DOHH2 (cell line): ENCODE measurements around the gene USP2.
A peak's percentile ranks its signal among the peaks of the same experiment; 100 is the strongest.

ENCODE experiments used
- H3F3A ChIP-seq: fragments of 200-600 bp; sonication (generic), shearing (Covaris generic); 2 replicates; pipeline ENCODE4 v1.6.0; 2016; ENCODE audit warnings: antibody characterized with exemption, mild to moderate bottlenecking; ENCODE audit not compliant: control insufficient read depth, insufficient read depth
- H3K27ac ChIP-seq: fragments of 200-600 bp; sonication (generic); 2 replicates; pipeline ENCODE4 v1.5.1; 2014; ENCODE audit warnings: low read depth, mild to moderate bottlenecking, low read length, moderate library complexity
- H3K27me3 ChIP-seq: fragments of 200-600 bp; sonication (generic); 2 replicates; pipeline ENCODE4 v1.6.1; 2014; ENCODE audit warnings: mild to moderate bottlenecking, low read length, mixed read lengths; ENCODE audit not compliant: control insufficient read depth
- H3K36me3 ChIP-seq: fragments of 200-600 bp; sonication (generic); 2 replicates; pipeline ENCODE4 v1.6.1; 2014; ENCODE audit warnings: mild to moderate bottlenecking, low read length, moderate library complexity, mixed read lengths; ENCODE audit not compliant: control insufficient read depth
- H3K4me1 ChIP-seq: fragments of 200-600 bp; sonication (generic); 2 replicates; pipeline ENCODE4 v1.6.1; 2014; ENCODE audit warnings: mild to moderate bottlenecking, low read length, mixed read lengths; ENCODE audit not compliant: control insufficient read depth
- H3K4me2 ChIP-seq: fragments of 200-600 bp; sonication (generic); 2 replicates; pipeline ENCODE4 v1.6.0; 2014; ENCODE audit warnings: mild to moderate bottlenecking, low read length, moderate library complexity
- H3K4me3 ChIP-seq: fragments of 200-600 bp; sonication (generic); 2 replicates; pipeline ENCODE4 v1.5.1; 2014; ENCODE audit warnings: mild to moderate bottlenecking, low read length, mixed read lengths
- H3K79me2 ChIP-seq: fragments of 200-600 bp; sonication (generic); 2 replicates; pipeline ENCODE4 v1.6.1; 2014; ENCODE audit warnings: mild to moderate bottlenecking, low read length, mixed read lengths; ENCODE audit not compliant: control insufficient read depth
- H3K9me2 ChIP-seq: fragments of 200-600 bp; sonication (generic); replicated peaks from 2 replicates; pipeline ENCODE4 v1.6.1; 2014; ENCODE audit warnings: mild to moderate bottlenecking, low read length, mixed read lengths; ENCODE audit not compliant: control insufficient read depth
- H3K9me3 ChIP-seq: fragments of 200-600 bp; sonication (generic); 2 replicates; pipeline ENCODE4 v1.6.1; 2014; ENCODE audit warnings: antibody characterized with exemption, low read length, mixed read lengths; ENCODE audit not compliant: control insufficient read depth, insufficient read depth
- H4K20me1 ChIP-seq: fragments of 200-600 bp; sonication (generic); 2 replicates; pipeline ENCODE4 v1.6.0; 2014; ENCODE audit warnings: low read depth, mild to moderate bottlenecking, antibody characterized with exemption, low read length, moderate library complexity; ENCODE audit not compliant: control insufficient read depth, insufficient read depth
- EZH2phosphoT487 ChIP-seq: fragments of 200-600 bp; sonication (generic); IDR thresholded peaks from 2 replicates; pipeline ENCODE4 v1.6.1; 2017; ENCODE audit warnings: borderline replicate concordance, mild to moderate bottlenecking, antibody characterized with exemption, low read length, moderate library complexity, mixed read lengths
- TF ChIP-seq, protein P1 (sequence below): fragments of 200-600 bp; sonication (generic); IDR thresholded peaks from one replicate; pipeline ENCODE4 v1.5.1; 2014; ENCODE audit warnings: antibody characterized with exemption, mild to moderate bottlenecking, low read depth, low read length; ENCODE audit not compliant: poor library complexity, severe bottlenecking

USP2 gene

DNA sequence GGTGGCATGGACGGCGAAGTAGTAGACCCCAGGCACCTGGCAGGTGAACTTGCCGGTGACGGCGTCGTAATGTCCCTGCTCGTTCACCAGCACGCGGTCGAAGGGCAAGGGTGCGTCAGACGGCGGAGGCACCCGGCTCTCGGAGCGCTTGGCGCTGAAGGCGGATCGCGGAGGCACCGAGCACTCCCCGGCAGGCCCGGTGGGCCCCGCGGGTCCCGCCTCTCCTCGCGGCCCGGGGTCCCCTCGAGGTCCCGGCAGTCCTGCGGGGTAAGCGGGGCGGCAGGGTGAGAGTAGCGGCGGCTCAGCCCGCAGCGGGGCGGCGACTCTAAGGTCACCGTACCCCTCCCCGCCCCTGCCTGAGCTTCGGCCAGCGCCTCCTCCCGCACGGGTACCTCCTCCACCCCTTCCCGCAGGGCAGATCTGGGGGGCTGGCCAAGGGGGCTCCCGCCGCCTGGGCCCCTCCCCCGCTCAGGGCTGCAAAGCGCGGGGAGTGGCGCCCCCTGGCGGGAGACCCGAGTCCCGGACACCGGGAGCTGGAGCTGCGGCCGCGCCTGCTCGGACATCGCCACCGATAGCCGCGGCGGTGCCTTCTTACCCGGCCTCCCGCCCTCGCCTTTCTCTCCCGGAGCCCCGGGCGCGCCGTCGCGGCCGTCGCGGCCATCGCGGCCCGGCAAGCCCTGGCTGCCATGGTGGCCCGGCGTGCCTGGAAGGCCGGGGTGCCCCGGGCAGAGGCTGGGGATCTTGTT lies 41.7 kb downstream of the USP2 start:
- Histone ChIP-seq H3F3A (0 out of 2 replicates have a peak, but pooled peaks cover 3% of the 10 kb centered on the region), H3K4me3 (no peak overlapping the region), H3K79me2 (peaks cover 31% of the 10 kb centered on the region), H3K4me2 (no peak overlapping the region), H3K4me1 (peaks cover 46% of the 10 kb centered on the region), H4K20me1 (0 out of 2 replicates have a peak, but pooled peaks cover 8% of the 10 kb centered on the region), H3K9me2 (no peaks in the 10 kb centered on the region), H3K36me3 (peaks cover 25% of the 10 kb centered on the region), H3K9me3 (no peaks in the 10 kb centered on the region), H3K27ac (no peak overlapping the region), H3K27me3 (peaks cover 31% of the 10 kb centered on the region)
- TF ChIP-seq, protein P1, sequence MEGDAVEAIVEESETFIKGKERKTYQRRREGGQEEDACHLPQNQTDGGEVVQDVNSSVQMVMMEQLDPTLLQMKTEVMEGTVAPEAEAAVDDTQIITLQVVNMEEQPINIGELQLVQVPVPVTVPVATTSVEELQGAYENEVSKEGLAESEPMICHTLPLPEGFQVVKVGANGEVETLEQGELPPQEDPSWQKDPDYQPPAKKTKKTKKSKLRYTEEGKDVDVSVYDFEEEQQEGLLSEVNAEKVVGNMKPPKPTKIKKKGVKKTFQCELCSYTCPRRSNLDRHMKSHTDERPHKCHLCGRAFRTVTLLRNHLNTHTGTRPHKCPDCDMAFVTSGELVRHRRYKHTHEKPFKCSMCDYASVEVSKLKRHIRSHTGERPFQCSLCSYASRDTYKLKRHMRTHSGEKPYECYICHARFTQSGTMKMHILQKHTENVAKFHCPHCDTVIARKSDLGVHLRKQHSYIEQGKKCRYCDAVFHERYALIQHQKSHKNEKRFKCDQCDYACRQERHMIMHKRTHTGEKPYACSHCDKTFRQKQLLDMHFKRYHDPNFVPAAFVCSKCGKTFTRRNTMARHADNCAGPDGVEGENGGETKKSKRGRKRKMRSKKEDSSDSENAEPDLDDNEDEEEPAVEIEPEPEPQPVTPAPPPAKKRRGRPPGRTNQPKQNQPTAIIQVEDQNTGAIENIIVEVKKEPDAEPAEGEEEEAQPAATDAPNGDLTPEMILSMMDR, result peak; percentile 69
- no peak for TF ChIP-seq EZH2phosphoT487

DNA sequence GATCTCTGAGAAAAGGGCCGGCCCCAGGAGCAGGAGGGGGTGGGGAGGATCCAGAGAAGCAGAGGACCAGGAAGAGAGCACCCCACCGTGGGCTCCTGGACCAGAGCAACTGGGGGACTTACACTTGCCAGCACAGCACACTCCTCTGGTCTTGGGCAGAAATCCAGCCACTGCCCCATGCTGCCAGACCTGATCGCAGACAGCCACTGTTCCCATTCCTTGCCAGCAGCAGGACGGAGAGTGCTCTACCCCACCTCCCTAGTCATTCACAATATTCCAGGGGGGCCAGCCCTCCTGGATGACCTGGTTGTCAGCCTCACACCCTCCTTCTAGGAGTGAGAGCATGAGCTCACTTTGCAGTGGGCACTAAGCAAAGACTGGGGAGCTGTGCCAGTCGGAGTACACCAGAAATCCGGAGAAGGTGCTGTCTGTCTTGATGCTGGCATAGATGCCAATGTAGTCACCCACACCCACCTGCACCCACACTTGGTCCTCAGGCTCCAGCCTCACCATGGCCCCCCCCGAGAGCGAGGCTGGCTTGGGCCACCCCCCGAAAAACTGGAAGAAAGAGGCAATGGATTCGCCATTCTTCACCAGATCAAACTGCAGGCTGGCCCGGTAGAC lies 42.4 kb downstream of the USP2 start:
- Histone ChIP-seq H3K27ac (no peak overlapping the region), H3K36me3 (peaks cover 28% of the 10 kb centered on the region), H3K79me2 (peaks cover 36% of the 10 kb centered on the region), H3K4me1 (peaks cover 46% of the 10 kb centered on the region), H4K20me1 (0 out of 2 replicates have a peak, but pooled peaks cover 8% of the 10 kb centered on the region), H3K27me3 (peaks cover 31% of the 10 kb centered on the region), H3F3A (0 out of 2 replicates have a peak, but pooled peaks cover 3% of the 10 kb centered on the region), H3K9me2 (no peaks in the 10 kb centered on the region), H3K4me3 (no peak overlapping the region), H3K4me2 (no peak overlapping the region), H3K9me3 (no peaks in the 10 kb centered on the region)
- TF ChIP-seq, protein P1, result no peak
- no peak for TF ChIP-seq EZH2phosphoT487

DNA sequence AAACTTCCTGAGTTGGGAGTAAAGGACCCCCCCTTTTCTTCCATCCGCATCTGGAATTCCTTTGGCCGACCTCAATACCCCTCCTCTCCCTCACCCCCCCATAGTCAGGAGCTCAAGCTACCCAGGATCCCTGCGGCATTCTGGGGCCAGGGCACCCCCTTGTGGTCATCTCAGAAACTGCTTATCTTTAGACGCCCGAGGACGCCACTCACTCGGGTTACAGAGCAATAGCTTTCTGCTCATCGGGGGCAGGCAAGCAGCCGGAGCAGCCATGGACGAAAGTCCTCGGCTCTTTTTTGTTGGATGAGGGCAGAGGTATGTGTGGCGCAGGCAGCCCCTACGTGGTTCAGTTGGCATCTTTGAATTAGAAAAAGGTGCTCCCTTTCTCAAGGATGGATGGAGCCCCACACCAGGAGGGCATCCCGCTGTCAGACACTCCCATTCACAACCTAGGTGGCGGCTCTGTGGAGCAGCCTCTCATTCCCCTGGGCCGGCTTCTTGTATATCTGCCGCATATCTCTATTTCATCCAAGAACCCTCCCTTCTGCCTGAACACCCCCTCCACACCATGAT lies 43.1 kb downstream of the USP2 start:
- Histone ChIP-seq H3K4me2 (peak overlapping the region; percentile 29), H3K36me3 (peaks cover 28% of the 10 kb centered on the region), H3K79me2 (peaks cover 36% of the 10 kb centered on the region), H3K9me2 (no peaks in the 10 kb centered on the region), H4K20me1 (0 out of 2 replicates have a peak, but pooled peaks cover 8% of the 10 kb centered on the region), H3K4me1 (peaks cover 52% of the 10 kb centered on the region), H3K27me3 (peaks cover 28% of the 10 kb centered on the region), H3F3A (0 out of 2 replicates have a peak, but pooled peaks cover 3% of the 10 kb centered on the region), H3K9me3 (no peaks in the 10 kb centered on the region), H3K4me3 (peak overlapping the region; percentile 5; the same call in 1 of the 2 replicates), H3K27ac (no peak overlapping the region)
- TF ChIP-seq, protein P1, result peak; percentile 93
- no peak for TF ChIP-seq EZH2phosphoT487
